Activated CD4-positive, CD25-positive, alpha-beta regulatory T cell treated with anti-CD3 and anti-CD28 coated beads, Interleukin-2, amount 50 U/mL, for 24 hours (primary cell): ENCODE results near the gene CCR7.

Experiments used
- ATAC-seq, 2 donors: fragments of 150-1000 bp; cut with Tn5 transposase; one replicate each; pipeline ENCODE4 v1.10.0; 2021; ENCODE audit warnings: mild to moderate bottlenecking in 1 of 2, moderate library complexity in 1 of 2

Gene CCR7

GRCh38 chr17:40561294-40561870 is 3.9 kb downstream of the CCR7 start:
- no peak for ATAC-seq

GRCh38 chr17:40560592-40561293 is 4.5 kb downstream of the CCR7 start:
- peak; percentile 68 for ATAC-seq

GRCh38 chr17:40559954-40560591 is 5.2 kb downstream of the CCR7 start:
- ATAC-seq: peak in 1 of 2 donors; percentile 18

GRCh38 chr17:40559564-40559916 is 5.7 kb downstream of the CCR7 start:
- ATAC-seq: no peak

GRCh38 chr17:40558890-40559563 is 6.2 kb downstream of the CCR7 start:
- no peak for ATAC-seq

GRCh38 chr17:40558300-40558889 is 6.9 kb downstream of the CCR7 start:
- no peak for ATAC-seq

- no peak for ATAC-seq
Observed at GRCh38 chr17:40557531-40558299, 7.6 kb downstream of the CCR7 start.

GRCh38 chr17:40556884-40557414 is 8.3 kb downstream of the CCR7 start:
- no peak for ATAC-seq

GRCh38 chr17:40556198-40556661 is 9.0 kb downstream of the CCR7 start:
- no peak for ATAC-seq

GRCh38 chr17:40555296-40556190 is 9.7 kb downstream of the CCR7 start:
- ATAC-seq: no peak

GRCh38 chr17:40554646-40555295 is 10.5 kb downstream of the CCR7 start:
- ATAC-seq: no peak

- peak in 1 of 2 donors; percentile 39 for ATAC-seq
Observed at GRCh38 chr17:40553694-40554534, 11.4 kb downstream of the CCR7 start.

- no peak for ATAC-seq
Observed at GRCh38 chr17:40552806-40553693, 12.2 kb downstream of the CCR7 start.

- ATAC-seq: no peak
Observed at GRCh38 chr17:40551879-40552768, 13.1 kb downstream of the CCR7 start.

GRCh38 chr17:40551091-40551878 is 14.0 kb downstream of the CCR7 start:
- ATAC-seq: no peak

GRCh38 chr17:40550608-40551007 is 14.7 kb downstream of the CCR7 start:
- ATAC-seq: no peak
